Motor neuron (in vitro differentiated cells): ENCODE results near the gene IQGAP2. TPM values are rescaled to one million over a fixed set of nuclear protein-coding genes. Genes with fewer than 3 reads are reported as not detected.

Experiments used
- ATAC-seq, 8 experiments: fragments of 200-7000 bp; cut with Tn5 transposase; replicated peaks in 6 of 8; 2 replicates each; pipeline ENCODE4 v1.8.0; 2021; ENCODE audit warnings: mild to moderate bottlenecking in 8 of 8, moderate library complexity in 8 of 8
- H3K27ac ChIP-seq, 2 donors: fragments of 250-450 bp; sonication (Bioruptor Pico); 2 replicates each; pipeline ENCODE4 v1.9.0; 2021; ENCODE audit warnings: antibody characterized with exemption in 2 of 2, mild to moderate bottlenecking in 2 of 2, moderate library complexity in 1 of 2
- H3K4me1 ChIP-seq, 2 donors: fragments of 250-450 bp; sonication (Bioruptor Pico); replicated peaks in 1 of 2; 2 replicates each; pipeline ENCODE4 v1.6.1; 2021; ENCODE audit warnings: antibody characterized with exemption in 2 of 2, mild to moderate bottlenecking in 2 of 2, moderate library complexity in 1 of 2
- H3K4me3 ChIP-seq, 5 donors: fragments of 250-450 bp; sonication (Bioruptor Pico); 2 replicates each; pipeline ENCODE4 v1.9.0; 2021; ENCODE audit warnings: antibody characterized with exemption in 5 of 5, mild to moderate bottlenecking in 5 of 5, moderate library complexity in 4 of 5
- WGBS, 10 experiments: fragments of 450-650 bp; shearing (Covaris generic); methylation state at CpG; one replicate each; pipeline ENCODE4 v1.0.0; 2022; 5-methylcytosine and 5-hydroxymethylcytosine counted together
- in situ Hi-C, 9 experiments: fragments of 400-800 bp; cut with MboI; loops; one replicate each; pipeline ENCODE4 v1.15.0; 2021; ENCODE audit warnings: low sequenced_read_pairs in 9 of 9, low pct_unique_long_range_greater_than_20kb in 2 of 9; ENCODE audit not compliant: unreplicated experiment in 9 of 9
- total RNA-seq, 8 experiments: library from RNA; unstranded; fragments of 300-600 nt; gene quantifications; 2 replicates each; pipeline versions ENCODE4 v1.2.3 to v1.2.4, GENCODE V29; 2022

IQGAP2 gene
- total RNA-seq, 8 experiments from 2014 or later, result 6.3 to 74.8 (median 14.2) TPM

GRCh38 chr5:76493190-76493837 lies 90.2 kb downstream of the IQGAP2 start:
- no peak overlapping the region for H3K4me3 ChIP-seq
- H3K27ac ChIP-seq, result no peak overlapping the region
- in situ Hi-C loops, result no loop called here
- ATAC-seq, result no peak
- WGBS, 10 experiments, result 0 to 71% (median 57%) methylated on average over 1 to 3 of the region's 8 CpGs
- H3K4me1 ChIP-seq, result peaks cover 7 to 19% of the 10 kb centered on the region in 2 donors

- Histone ChIP-seq H3K4me3 (no peak overlapping the region), H3K27ac (no peak overlapping the region), H3K4me1 (peaks cover 7 to 15% of the 10 kb centered on the region in 2 donors)
- 17 to 94% (median 84%) methylated on average over 1 to 4 of the region's 4 CpGs for WGBS, 10 experiments
- ATAC-seq, result no peak
- in situ Hi-C loops, result no loop called here
Measured at GRCh38 chr5:76494201-76494600, 91.1 kb downstream of the IQGAP2 start.

DNA sequence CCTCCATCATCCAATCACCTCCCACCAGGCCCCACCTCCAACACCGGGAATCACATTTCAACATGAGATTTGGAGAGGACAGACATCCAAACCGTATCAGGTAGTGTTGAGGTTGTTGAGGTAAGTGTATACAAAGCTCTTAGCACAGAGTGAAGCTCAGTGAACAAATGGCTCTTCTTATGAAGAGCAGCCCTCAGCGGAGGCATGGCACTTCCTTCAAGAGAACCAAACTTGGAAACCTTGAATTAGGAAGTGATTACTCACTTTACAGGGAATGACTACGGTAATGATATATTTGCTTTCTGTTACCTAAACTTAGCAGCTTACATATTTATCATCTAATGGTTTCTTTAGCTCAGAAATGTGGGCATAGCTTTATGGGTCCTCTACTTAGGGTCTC lies 92.8 kb downstream of the IQGAP2 start:
- 33 to 100% (median 90%) methylated on average over 1 to 4 of the region's 4 CpGs; no CpG with 5 or more reads in 1 of the 10 experiments for WGBS, 10 experiments
- no peak overlapping the region for H3K4me3 ChIP-seq
- no peak overlapping the region for H3K27ac ChIP-seq
- no peak for ATAC-seq
- in situ Hi-C loops, result no loop called here
- peaks cover 0 to 3% of the 10 kb centered on the region in 2 donors for H3K4me1 ChIP-seq

GRCh38 chr5:76497065-76497460 lies 94.0 kb downstream of the IQGAP2 start:
- Histone ChIP-seq H3K27ac (no peak overlapping the region), H3K4me1 (no peaks in the 10 kb centered on the region), H3K4me3 (no peak overlapping the region)
- no peak for ATAC-seq
- 18 to 93% (median 84%) methylated on average over 2 to 4 of the region's 4 CpGs; no CpG with 5 or more reads in 1 of the 10 experiments for WGBS, 10 experiments
- in situ Hi-C loops, result no loop called here

DNA sequence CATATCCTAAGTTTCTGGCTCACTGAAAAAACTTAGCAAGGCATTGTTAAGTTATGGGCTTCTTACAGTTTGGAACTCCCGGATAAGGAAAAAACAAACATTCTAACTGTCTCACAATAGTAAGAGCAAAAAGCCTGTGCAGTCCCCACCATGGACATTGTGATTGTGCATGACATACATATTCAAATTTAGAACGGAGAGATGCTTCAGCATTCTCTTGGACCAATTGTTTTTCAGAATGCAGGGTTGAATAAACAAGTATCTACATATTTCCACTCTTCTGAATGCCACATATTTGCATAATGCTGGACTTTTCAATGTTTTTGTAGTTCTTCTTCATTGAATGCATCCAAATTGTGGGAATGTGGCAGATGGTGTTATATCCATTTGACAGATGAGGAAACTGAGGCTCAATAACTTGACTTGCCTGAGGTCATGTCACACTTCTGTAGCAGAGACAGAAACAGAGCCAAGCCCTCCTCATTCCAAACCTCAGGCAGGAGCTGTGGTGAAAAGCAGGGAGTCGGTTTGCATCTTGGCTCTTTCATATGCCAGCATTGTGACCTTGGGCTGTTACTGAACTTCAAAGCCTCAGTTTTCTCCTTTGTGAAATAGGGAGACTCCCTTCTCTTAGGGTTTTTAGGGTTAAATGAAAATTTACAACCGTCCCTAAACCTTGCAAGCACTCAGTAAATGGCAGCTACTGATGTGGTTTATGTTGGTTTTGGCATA lies 95.1 kb downstream of the IQGAP2 start:
- no peak overlapping the region for H3K4me3 ChIP-seq
- WGBS, 10 experiments, result 7 to 74% (median 37%) methylated on average over 2 to 4 of the region's 4 CpGs; no CpG with 5 or more reads in 1 of the 10 experiments
- peak in 5 of 8 experiments; percentile 21 to 97 (median 93) for ATAC-seq
- H3K27ac ChIP-seq, result no peak overlapping the region
- no peaks in the 10 kb centered on the region for H3K4me1 ChIP-seq
- in situ Hi-C loops, result no loop called here

DNA sequence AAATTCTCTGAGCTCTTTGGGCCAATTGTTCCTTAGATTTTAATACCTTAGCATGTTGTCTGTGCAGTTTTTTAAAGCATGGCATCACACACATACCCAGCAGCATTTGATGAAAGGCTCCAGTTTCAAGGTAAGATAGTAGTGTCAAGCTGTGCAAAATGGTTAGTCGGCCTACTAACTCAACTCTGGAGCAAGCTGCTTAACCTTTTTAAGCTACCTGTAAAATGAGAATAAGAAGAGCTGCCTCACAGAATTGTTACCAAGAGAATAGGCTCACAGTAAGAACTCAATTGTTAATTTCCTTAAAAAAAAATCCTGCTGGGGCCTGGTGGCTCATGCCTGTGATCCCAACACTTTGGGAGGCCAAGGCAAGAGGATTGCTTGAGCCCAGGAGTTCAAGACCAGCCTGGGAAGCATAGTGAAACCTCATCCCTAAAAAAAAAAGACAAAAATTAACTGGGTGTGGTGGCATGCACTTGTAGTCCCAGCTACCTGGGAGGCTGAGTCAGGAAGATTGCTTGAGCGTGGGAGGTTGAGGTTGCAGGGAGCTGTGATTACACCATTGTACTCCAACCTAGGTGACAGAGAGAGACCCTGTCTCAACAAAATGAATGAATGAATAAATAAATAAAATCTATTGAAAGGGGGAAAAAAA lies 96.5 kb downstream of the IQGAP2 start:
- no peak overlapping the region for H3K4me3 ChIP-seq
- 38 to 82% (median 67%) methylated on average over 1 to 2 of the region's 2 CpGs; no CpG with 5 or more reads in 2 of the 10 experiments for WGBS, 10 experiments
- in situ Hi-C loops, result no loop called here
- no peak overlapping the region for H3K27ac ChIP-seq
- ATAC-seq, result no peak
- H3K4me1 ChIP-seq, result no peaks in the 10 kb centered on the region

- Histone ChIP-seq H3K27ac (no peak overlapping the region), H3K4me3 (no peak overlapping the region), H3K4me1 (no peaks in the 10 kb centered on the region)
- in situ Hi-C loops, result no loop called here
- 43 to 100% (median 88%) methylated on average over 2 to 5 of the region's 5 CpGs; no CpG with 5 or more reads in 1 of the 10 experiments for WGBS, 10 experiments
- ATAC-seq, result no peak
Measured at GRCh38 chr5:76500633-76501393, 97.7 kb downstream of the IQGAP2 start.

- no peaks in the 10 kb centered on the region for H3K4me1 ChIP-seq
- ATAC-seq, result no peak
- H3K27ac ChIP-seq, result no peak overlapping the region
- in situ Hi-C loops, result no loop called here
- WGBS, 10 experiments, result 57 to 100% (median 100%) methylated on average over 1 to 4 of the region's 4 CpGs; no CpG with 5 or more reads in 5 of the 10 experiments
- no peak overlapping the region for H3K4me3 ChIP-seq
Measured at GRCh38 chr5:76503929-76504328, 100.8 kb downstream of the IQGAP2 start.

GRCh38 chr5:76504901-76505564 lies 101.9 kb downstream of the IQGAP2 start:
- 35 to 100% (median 91%) methylated on average over 1 to 4 of the region's 4 CpGs; no CpG with 5 or more reads in 4 of the 10 experiments for WGBS, 10 experiments
- no peak for ATAC-seq
- Histone ChIP-seq H3K27ac (no peak overlapping the region), H3K4me3 (no peak overlapping the region), H3K4me1 (no peaks in the 10 kb centered on the region)
- in situ Hi-C loops, result no loop called here

- Histone ChIP-seq H3K27ac (peak overlapping the region in 1 of 2 donors; percentile 61), H3K4me1 (peaks cover 8 to 17% of the 10 kb centered on the region in 2 donors), H3K4me3 (no peak overlapping the region)
- in situ Hi-C loops, result no loop called here
- peak in 3 of 8 experiments; percentile 20 to 72 (median 35) for ATAC-seq
- WGBS, 10 experiments, result 14 to 86% (median 46%) methylated on average over 1 of the region's 1 CpG; no CpG with 5 or more reads in 4 of the 10 experiments
Measured at GRCh38 chr5:76513476-76513875, 110.4 kb downstream of the IQGAP2 start.

DNA sequence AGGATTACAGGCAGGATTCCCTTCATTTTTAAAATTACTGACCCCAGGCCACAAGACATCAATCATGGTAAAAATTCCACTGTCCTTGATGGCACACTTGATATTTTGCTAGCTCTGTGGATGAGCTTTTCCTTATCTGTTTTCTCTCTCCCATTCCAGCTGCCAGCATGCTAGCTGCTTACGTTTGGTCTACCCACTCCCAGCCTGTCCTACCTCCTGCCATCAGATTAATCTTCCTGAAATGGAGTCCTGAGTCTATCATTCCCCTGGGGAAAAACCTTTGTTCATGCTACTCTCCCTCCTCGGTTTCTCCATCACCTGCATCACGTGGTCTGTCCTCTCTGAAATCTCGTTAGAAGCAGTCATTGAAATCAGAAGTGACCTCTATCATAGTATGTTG lies 111.2 kb downstream of the IQGAP2 start:
- in situ Hi-C loops, result no loop called here
- WGBS, 10 experiments, result 16 to 82% (median 37%) methylated on average over 2 to 4 of the region's 4 CpGs; no CpG with 5 or more reads in 4 of the 10 experiments
- ATAC-seq, result peak in 5 of 8 experiments; percentile 87 to 98 (median 96)
- H3K4me3 ChIP-seq, result no peak overlapping the region
- peaks cover 8 to 17% of the 10 kb centered on the region in 2 donors for H3K4me1 ChIP-seq
- peak overlapping the region; percentile 56 to 61 for H3K27ac ChIP-seq

DNA sequence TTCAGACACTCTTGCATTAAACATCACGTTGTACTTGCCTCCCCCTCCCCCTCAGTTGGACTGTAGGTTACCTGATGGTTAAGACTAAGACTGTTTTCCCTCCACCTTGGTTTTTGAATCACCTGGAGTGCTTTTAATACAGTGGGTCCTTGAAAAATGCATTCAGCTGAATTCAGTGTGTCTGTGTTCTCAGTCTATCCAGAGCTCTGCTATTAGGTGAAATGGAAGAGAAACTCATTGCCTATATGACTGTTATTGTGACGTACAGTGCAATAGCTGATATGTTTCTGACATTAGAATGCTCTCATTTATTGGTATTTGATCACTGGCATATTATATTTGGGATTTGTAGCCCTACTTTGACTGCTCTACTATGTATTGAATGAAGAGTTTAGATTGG lies 111.6 kb downstream of the IQGAP2 start:
- Histone ChIP-seq H3K27ac (peak overlapping the region in 1 of 2 donors; percentile 61), H3K4me1 (peaks cover 8 to 17% of the 10 kb centered on the region in 2 donors), H3K4me3 (no peak overlapping the region)
- peak in 5 of 8 experiments; percentile 57 to 70 (median 68) for ATAC-seq
- in situ Hi-C loops, result no loop called here
- WGBS, 10 experiments, result 33 to 100% (median 67%) methylated on average over 1 to 2 of the region's 2 CpGs; no CpG with 5 or more reads in 1 of the 10 experiments
